DND-41 (cell line): ENCODE results near the gene UGT1A5.

Source experiments
- CTCF ChIP-seq: IDR thresholded peaks from 2 replicates; pipeline ENCODE4 v1.5.1; 2012; ENCODE audit warnings: borderline replicate concordance, low read length, moderate library complexity, mild to moderate bottlenecking; ENCODE audit not compliant: poor library complexity, severe bottlenecking; ENCODE audit errors: extremely low read depth
- EZH2 ChIP-seq: IDR thresholded peaks from 3 replicates; pipeline ENCODE4 v1.6.1; 2012; ENCODE audit warnings: borderline replicate concordance, low read depth, mild to moderate bottlenecking, moderate library complexity, low read length, inconsistent platforms; ENCODE audit not compliant: severe bottlenecking

GRCh38 chr2:233711312-233712008 lies 1.2 kb upstream of the UGT1A5 start:
- TF ChIP-seq CTCF (peak; percentile 95), EZH2 (no peak)
